HCT116 (cell line): ENCODE results near the gene SLC25A6. TPM values are rescaled to one million over a fixed set of nuclear protein-coding genes. Genes with fewer than 3 reads are reported as not detected.

ENCODE experiments used
- ATAC-seq: fragments of 200-7000 bp; cut with Tn5 transposase; 2 replicates; pipeline ENCODE4 v1.9.1; 2020; ENCODE audit warnings: mild to moderate bottlenecking, moderate library complexity
- BruUV-seq: library from RNA; stranded (reverse); fragments of 400-500 nt; replicated peaks from 2 replicates; lab custom pipeline; 2021; lab: Mats Ljungman, UMichigan
- CTCF ChIA-PET: fragments of 300-600 bp; sonication (Branson Sonifier 250); formaldehyde crosslinking; loops from one replicate; lab custom pipeline; 2021; ENCODE audit warnings: antibody characterized with exemption; lab: Charles Lee
- POLR2A ChIA-PET: fragments of 300-600, 350-600 bp; sonication (Branson Sonifier 250); formaldehyde crosslinking; loops from one replicate; lab custom pipeline; 2021; ENCODE audit warnings: antibody characterized with exemption; lab: Charles Lee
- RAD21 ChIA-PET, 2 experiments: fragments of 300-600 bp; sonication (Branson Sonifier 250); formaldehyde crosslinking; loops; one replicate each; lab custom pipeline; 2023; ENCODE audit warnings: low total read pairs in 2 of 2; ENCODE audit not compliant: uncharacterized antibody in 2 of 2, unreplicated experiment in 2 of 2, low non-redundant PET in 1 of 2; lab: Charles Lee
- DNase-seq: peaks from one replicate; pipeline ENCODE4 v3.0.0-alpha.2; 2010; ENCODE audit warnings: low read depth, low spot score
- H2AFZ ChIP-seq: fragments of 200-600 bp; shearing (Covaris generic), sonication (generic); 2 replicates; pipeline ENCODE4 v1.6.1; 2017; ENCODE audit warnings: low read depth, mixed run types, mixed read lengths, antibody characterized with exemption, low read length; ENCODE audit not compliant: poor library complexity, severe bottlenecking
- H3K27ac ChIP-seq: 2 replicates; pipeline ENCODE4 v1.5.1; 2012; ENCODE audit warnings: low read depth, low read length
- H3K27me3 ChIP-seq: fragments of 200-600 bp; sonication (generic); 2 replicates; pipeline ENCODE4 v1.6.1; 2016; ENCODE audit warnings: mixed run types, low read length, mixed read lengths; ENCODE audit not compliant: insufficient read depth
- H3K36me3 ChIP-seq, 2 experiments: fragments of 200-500 bp in 1 of 2; fragments of 200-600 bp in 1 of 2; sonication (Bioruptor generic) in 1 of 2; sonication (generic) in 1 of 2; 2 replicates each; pipeline versions ENCODE4 v1.5.1 to v1.6.1; 2014 to 2016; ENCODE audit warnings: low read length in 2 of 2, inconsistent platforms in 1 of 2, mixed read lengths in 1 of 2, mixed run types in 1 of 2; ENCODE audit not compliant: insufficient read depth in 2 of 2, control insufficient read depth in 1 of 2
- H3K4me1 ChIP-seq, 2 experiments: fragments of 200-600 bp in 1 of 2; sonication (generic) in 1 of 2; 2 replicates each; pipeline versions ENCODE4 v1.5.1 to v1.6.1; 2012 to 2017; ENCODE audit warnings: low read length in 2 of 2, inconsistent platforms in 1 of 2, mild to moderate bottlenecking in 1 of 2, mixed read lengths in 1 of 2, mixed run types in 1 of 2, moderate library complexity in 1 of 2; ENCODE audit not compliant: insufficient read depth in 2 of 2, control insufficient read depth in 1 of 2
- H3K4me2 ChIP-seq: fragments of 200-600 bp; sonication (generic); 2 replicates; pipeline ENCODE4 v1.6.1; 2017; ENCODE audit warnings: mixed run types, low read length, mixed read lengths
- H3K4me3 ChIP-seq, 2 experiments: fragments of 200-600 bp in 1 of 2; sonication (generic) in 1 of 2; replicated peaks in 1 of 2; 2 replicates each; pipeline ENCODE4 v1.5.1; 2011 to 2016; ENCODE audit warnings: low read length in 2 of 2, control low read depth in 1 of 2, low read depth in 1 of 2, mild to moderate bottlenecking in 1 of 2, mixed read lengths in 1 of 2, mixed run types in 1 of 2
- H3K79me2 ChIP-seq: fragments of 200-600 bp; sonication (generic); 2 replicates; pipeline ENCODE4 v1.6.1; 2017; ENCODE audit warnings: mild to moderate bottlenecking, mixed run types, low read length, moderate library complexity, mixed read lengths; ENCODE audit not compliant: insufficient read depth
- H3K9ac ChIP-seq: fragments of 200-600 bp; sonication (generic); 2 replicates; pipeline ENCODE4 v1.6.1; 2016; ENCODE audit warnings: low read length, mixed read lengths
- H3K9me2 ChIP-seq: fragments of 200-600 bp; sonication (generic), shearing (Covaris generic); 2 replicates; pipeline ENCODE4 v1.6.1; 2017; ENCODE audit warnings: mixed run types, mild to moderate bottlenecking, moderate library complexity; ENCODE audit not compliant: insufficient read depth
- H3K9me3 ChIP-seq, 2 experiments: fragments of 200-500 bp in 1 of 2; fragments of 200-600 bp in 1 of 2; sonication (Bioruptor generic) in 1 of 2; sonication (generic) in 1 of 2; 2 replicates each; pipeline ENCODE4 v1.6.1; 2014 to 2017; ENCODE audit warnings: low read length in 2 of 2, mixed read lengths in 2 of 2, inconsistent platforms in 1 of 2, low read depth in 1 of 2, mild to moderate bottlenecking in 1 of 2, mixed run types in 1 of 2, moderate library complexity in 1 of 2; ENCODE audit not compliant: control insufficient read depth in 1 of 2, insufficient read depth in 1 of 2
- H4K20me1 ChIP-seq: fragments of 200-600 bp; sonication (generic), shearing (Covaris generic); 2 replicates; pipeline ENCODE4 v1.6.1; 2017; ENCODE audit warnings: mixed run types, mild to moderate bottlenecking, moderate library complexity; ENCODE audit not compliant: insufficient read depth
- CTCF ChIP-seq, 3 experiments: fragments of 200-600 bp in 1 of 3; sonication (generic) in 1 of 3; IDR thresholded peaks in 2 of 3; conservative IDR thresholded peaks in 1 of 3; 2 replicates each; pipeline ENCODE4 v1.5.1; 2012 to 2017; ENCODE audit warnings: low read depth in 2 of 3, low read length in 2 of 3, antibody characterized with exemption in 1 of 3, borderline replicate concordance in 1 of 3, control low read depth in 1 of 3, mild to moderate bottlenecking in 1 of 3, mixed read lengths in 1 of 3, mixed run types in 1 of 3, moderate library complexity in 1 of 3; ENCODE audit not compliant: insufficient read depth in 1 of 3
- EGR1 ChIP-seq: IDR thresholded peaks from 2 replicates; pipeline ENCODE4 v1.6.1; 2012; ENCODE audit warnings: low read depth
- EZH2phosphoT487 ChIP-seq: fragments of 200-600 bp; IDR thresholded peaks from 2 replicates; pipeline ENCODE4 v1.6.1; 2018; ENCODE audit warnings: antibody characterized with exemption, borderline replicate concordance
- FOSL1 ChIP-seq: IDR thresholded peaks from 2 replicates; pipeline ENCODE4 v1.6.1; 2012; ENCODE audit warnings: low read depth
- POLR2AphosphoS5 ChIP-seq: IDR thresholded peaks from 2 replicates; pipeline ENCODE4 v1.6.1; 2011; ENCODE audit warnings: mild to moderate bottlenecking, low read depth, low read length, moderate library complexity
- RAD21 ChIP-seq: IDR thresholded peaks from 2 replicates; pipeline ENCODE4 v1.6.1; 2012; ENCODE audit warnings: low read depth, mild to moderate bottlenecking
- SIN3A ChIP-seq: IDR thresholded peaks from 2 replicates; pipeline ENCODE4 v1.6.1; 2012; ENCODE audit warnings: low read depth
- TCF7L2 ChIP-seq: IDR thresholded peaks from 2 replicates; pipeline ENCODE4 v1.7.0; 2011; ENCODE audit warnings: borderline replicate concordance, inconsistent platforms; ENCODE audit not compliant: insufficient read depth, insufficient read length; ENCODE audit errors: extremely low read depth
- ZFX ChIP-seq: fragments of 450-650 bp; IDR thresholded peaks from 2 replicates; pipeline ENCODE4 v1.6.1; 2017
- ZNF274 ChIP-seq: fragments of 200-500 bp; sonication (Bioruptor generic); IDR thresholded peaks from 2 replicates; pipeline ENCODE4 v1.6.1; 2014; ENCODE audit warnings: mild to moderate bottlenecking, low read depth, low read length, inconsistent platforms
- intact Hi-C: fragments of 100-400 bp; cut with micrococcal nuclease; formaldehyde crosslinking; loops from 2 replicates; pipeline ENCODE4 v1.10.0; 2022
- total RNA-seq: library from RNA; stranded (reverse); gene quantifications from one replicate; pipeline ENCODE4 v1.2.1, GENCODE V29; 2021; ENCODE audit not compliant: unreplicated experiment

SLC25A6 gene
- total RNA-seq, 1 experiment from 2014 or later = 398 TPM

GRCh38 chrX:1392376-1393068 is 609 bp upstream of the SLC25A6 start:
- TF ChIP-seq POLR2AphosphoS5 (peak; percentile 54), TCF7L2 (peak; percentile 24), CTCF (IDR thresholded peaks at IDR 0.05 in 2 of 3, conservative IDR thresholded peaks at IDR 0.05 in 1 of 3; ENCODE audit: borderline replicate concordance in 1 of 3, insufficient read depth in 1 of 3, low read depth in 2 of 3, low read length in 2 of 3) (no peak), EZH2phosphoT487 (no peak), ZFX (peak; percentile 33)
- TF ChIP-seq, all 23 proteins: peak for 3
- DNase-seq (no peak), ATAC-seq (peak; percentile 52)
- Histone ChIP-seq H3K36me3 (peaks cover 8 to 35% of the 10 kb centered on the region in 2 experiments), H3K9ac (peak overlapping the region; percentile 94), H3K4me2 (peak overlapping the region; percentile 80), H3K27me3 (no peaks in the 10 kb centered on the region), H3K4me1 (peaks cover 10 to 17% of the 10 kb centered on the region in 2 experiments; a peak in 3 of 4 replicates), H3K27ac (peak overlapping the region; percentile 98), H2AFZ (no peak overlapping the region), H3K9me2 (no peaks in the 10 kb centered on the region), H3K79me2 (peaks cover 59% of the 10 kb centered on the region), H3K9me3 (no peaks in the 10 kb centered on the region), H4K20me1 (peaks cover 4% of the 10 kb centered on the region; the same call in 1 of the 2 replicates), H3K4me3 (peak overlapping the region; percentile 62 to 95)
- intact Hi-C loops = loop anchor here (2.0 kb wide), 1 partner anchor 146 kb away; no protein-coding TSS in a partner anchor
- ChIA-PET POLR2A (no interaction called here), CTCF (no interaction called here), RAD21 (no interaction called here)
- no TSS peak for BruUV-seq

- peak; percentile 43 for ATAC-seq
- ChIA-PET RAD21 (no interaction called here), CTCF (no interaction called here), POLR2A (no interaction called here)
- no peaks in the 10 kb centered on the region for H3K9me2 ChIP-seq
- H3K4me1 ChIP-seq = peaks cover 10 to 17% of the 10 kb centered on the region in 2 experiments; a peak in 3 of 4 replicates
- intact Hi-C loops = no loop called here
- H3K36me3 ChIP-seq = peaks cover 8 to 47% of the 10 kb centered on the region in 2 experiments
- peak overlapping the region; percentile 94 for H3K9ac ChIP-seq
- no peaks in the 10 kb centered on the region for H3K27me3 ChIP-seq
- TF ChIP-seq RAD21 (no peak), EGR1 (no peak), SIN3A (no peak), ZFX (no peak), TCF7L2 (no peak), FOSL1 (no peak), ZNF274 (no peak)
- H2AFZ ChIP-seq = no peak overlapping the region
- H3K4me3 ChIP-seq = peak overlapping the region; percentile 95 to 96
- H3K4me2 ChIP-seq = peak overlapping the region; percentile 84
- no TSS peak for BruUV-seq
- H3K79me2 ChIP-seq = peaks cover 69% of the 10 kb centered on the region
- no peaks in the 10 kb centered on the region for H3K9me3 ChIP-seq
- H3K27ac ChIP-seq = peak overlapping the region; percentile 98
- H4K20me1 ChIP-seq = peaks cover 4% of the 10 kb centered on the region; the same call in 1 of the 2 replicates
- DNase-seq = no peak
These were observed 575 bp downstream of the SLC25A6 start for GRCh38 chrX:1391370-1391706.
